Measurements from ENCODE around the gene MPV17L.

GRCh38 chr16:15460601-15461000 lies 65.0 kb downstream of the MPV17L start:
- TF ChIP-seq CTCF (IDR thresholded peaks at IDR 0.05) (no peak), POLR2A (IDR thresholded peaks at IDR 0.05) (no peak)

Data from right lobe of liver (tissue), 4 donors.